ENCODE results near the gene DLG2.

GRCh38 chr11:84045146-84045545, 1582.0 kb downstream of the DLG2 start:
- no peak for TF ChIP-seq EP300 (IDR thresholded peaks at IDR 0.05; ENCODE audit: borderline replicate concordance)
- no peak for TF ChIP-seq TEAD4 (IDR thresholded peaks at IDR 0.05)
- no peak for TF ChIP-seq YY1 (IDR thresholded peaks at IDR 0.05; ENCODE audit: low read depth)
- no peak for TF ChIP-seq REST (IDR thresholded peaks at IDR 0.05; ENCODE audit: low read depth)
- TF ChIP-seq CREB1 (IDR thresholded peaks at IDR 0.05; ENCODE audit: low read depth), result no peak
- TF ChIP-seq ZBTB7A (IDR thresholded peaks at IDR 0.05; ENCODE audit: low read depth), result no peak
- no peak for TF ChIP-seq MAX (IDR thresholded peaks at IDR 0.05)
- no peak for TF ChIP-seq TCF12 (IDR thresholded peaks at IDR 0.05; ENCODE audit: low read depth)
- no peak for TF ChIP-seq EGR1 (IDR thresholded peaks at IDR 0.05)
- no peak for TF ChIP-seq RAD21 (IDR thresholded peaks at IDR 0.05; ENCODE audit: low read depth)
- no peak for TF ChIP-seq CEBPB (IDR thresholded peaks at IDR 0.05)
- TF ChIP-seq TAF1 (IDR thresholded peaks at IDR 0.05; ENCODE audit: low read depth), result no peak
